NK-92 (cell line): ENCODE results near the gene DET1.
A peak's percentile ranks its signal among the peaks of the same experiment; 100 is the strongest.
"Not testable (repeated sequence)": the region's sequence is repeated elsewhere in the genome, so short reads cannot be mapped to it uniquely, and the experiment has no call there.

Experiments
- DNase-seq: peaks from one replicate; lab custom pipeline; 2025; ENCODE audit not compliant: unreplicated experiment; lab: John Stamatoyannopoulos, UW

DET1 gene

GRCh38 chr15:88546248-88547129, at the start of gene DET1:
Gene DET1, minus strand, starts transcription at chr15:88546681. Its CDS starts 14,976 bp downstream, at chr15:88531705.
- peak; percentile 99 for DNase-seq

GRCh38 chr15:88591384-88591783, 44.9 kb upstream of the DET1 start:
- no peak for DNase-seq

GRCh38 chr15:88590759-88591158, 44.3 kb upstream of the DET1 start:
- no peak for DNase-seq

GRCh38 chr15:88586401-88587162, 40.1 kb upstream of the DET1 start:
- no peak for DNase-seq

- no peak for DNase-seq
Observed at GRCh38 chr15:88580532-88580931, 34.1 kb upstream of the DET1 start.

- no peak for DNase-seq
Observed at GRCh38 chr15:88579322-88579721, 32.8 kb upstream of the DET1 start.

- DNase-seq: no peak
Observed at GRCh38 chr15:88574655-88575054, 28.2 kb upstream of the DET1 start.

GRCh38 chr15:88574077-88574476, 27.6 kb upstream of the DET1 start:
- DNase-seq: no peak

- DNase-seq: no peak
Observed at GRCh38 chr15:88571852-88572259, 25.4 kb upstream of the DET1 start.

GRCh38 chr15:88571153-88571851, 24.8 kb upstream of the DET1 start:
- no peak for DNase-seq

GRCh38 chr15:88568589-88568988, 22.1 kb upstream of the DET1 start:
- DNase-seq: no peak

- DNase-seq: no peak
Observed at GRCh38 chr15:88564741-88565140, 18.3 kb upstream of the DET1 start.

- no peak for DNase-seq
Observed at GRCh38 chr15:88563638-88564037, 17.2 kb upstream of the DET1 start.

GRCh38 chr15:88559565-88559964, 13.1 kb upstream of the DET1 start:
- DNase-seq: not testable (repeated sequence)

GRCh38 chr15:88558026-88558425, 11.5 kb upstream of the DET1 start:
- DNase-seq: not testable (repeated sequence)

GRCh38 chr15:88548009-88548408, 1.5 kb upstream of the DET1 start:
- not testable (repeated sequence) for DNase-seq

GRCh38 chr15:88545578-88546247, 768 bp downstream of the DET1 start:
- not testable (repeated sequence) for DNase-seq

GRCh38 chr15:88543065-88543776, 3.3 kb downstream of the DET1 start:
- DNase-seq: no peak

GRCh38 chr15:88542342-88542733, 4.1 kb downstream of the DET1 start:
- DNase-seq: no peak

- DNase-seq: no peak
Observed at GRCh38 chr15:88541709-88542341, 4.7 kb downstream of the DET1 start.
